Smooth muscle cell of the coronary artery (primary cell): ENCODE results near the gene TNK2. TPM values are rescaled to one million over a fixed set of nuclear protein-coding genes. Genes with fewer than 3 reads are reported as not detected.

Source experiments
- total RNA-seq: library from RNA; depleted of rRNA; stranded (reverse); fragments of >200 nt; gene quantifications from 2 replicates; pipeline ENCODE4 v1.2.3, GENCODE V29; 2014; ENCODE audit warnings: low replicate concordance

Gene TNK2
- total RNA-seq: 6.1 and 11.7 TPM in 2 replicates

GRCh38 chr3:195907934-195908693, at the start of gene TNK2:
Gene TNK2 (minus strand): TSS chr3:195908551. CDS start chr3:195888588, 19,963 bp downstream.

Other genes with a start within 250 kb of the TNK2 start
- 0.30 TPM in 1 of 2 replicates, not detected in the other for gene MUC20, start 187.6 kb downstream of the TNK2 start, total RNA-seq
- not detected in 2 replicates for gene MUC4, start 96.6 kb downstream of the TNK2 start, total RNA-seq
- gene TFRC, start 173.5 kb upstream of the TNK2 start, total RNA-seq: 149 and 543 TPM in 2 replicates